HG03108 (cell line): ENCODE data around the gene STX18.
"Not testable (repeated sequence)": the region's sequence is repeated elsewhere in the genome, so short reads cannot be mapped to it uniquely, and the experiment has no call there.

ENCODE experiments used
- ATAC-seq: cut with Tn5 transposase; IDR thresholded peaks from one replicate; pipeline ENCODE4 v1.9.1; 2021; ENCODE audit warnings: moderate library complexity; ENCODE audit not compliant: unreplicated experiment

STX18 gene

DNA sequence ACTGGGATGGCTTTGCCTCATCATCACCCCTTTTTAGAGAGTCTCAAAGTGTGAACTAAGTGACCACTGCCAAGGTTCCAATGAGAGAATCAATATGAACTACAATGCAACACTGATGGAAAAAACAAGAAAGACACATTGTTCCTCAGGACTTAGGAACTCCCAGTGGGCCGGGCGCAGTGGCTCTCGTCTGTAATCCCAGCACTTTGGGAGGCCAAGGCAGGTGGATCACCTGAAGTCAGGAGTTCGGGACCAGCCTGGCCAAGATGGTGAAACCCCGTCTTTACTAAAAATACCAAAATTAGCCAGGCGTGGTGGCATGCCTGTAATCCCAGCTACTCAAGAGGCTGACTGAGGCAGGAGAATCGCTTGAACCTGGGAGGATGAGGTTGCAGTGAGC lies 119.7 kb downstream of the STX18 start:
- not testable (repeated sequence) for ATAC-seq

DNA sequence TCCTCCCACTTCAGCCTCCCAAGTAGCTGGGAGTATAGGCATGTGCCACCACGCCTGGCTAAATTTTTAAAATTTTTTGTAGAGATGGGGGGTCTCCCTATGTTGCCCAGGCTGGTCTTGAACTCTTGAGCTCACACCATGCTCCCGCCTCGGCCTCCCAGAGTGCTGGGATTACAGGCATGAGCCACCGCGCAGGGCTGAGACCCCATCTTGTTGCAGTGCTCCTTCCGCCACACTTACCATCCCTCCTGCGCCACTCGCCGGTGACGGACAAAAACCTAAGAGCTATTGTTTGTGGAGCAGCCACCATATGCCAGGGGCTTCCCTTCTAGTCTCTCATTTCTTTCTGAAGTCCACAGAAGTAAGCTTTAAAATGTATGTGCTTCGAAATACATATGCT lies 120.5 kb downstream of the STX18 start:
- ATAC-seq = no peak

DNA sequence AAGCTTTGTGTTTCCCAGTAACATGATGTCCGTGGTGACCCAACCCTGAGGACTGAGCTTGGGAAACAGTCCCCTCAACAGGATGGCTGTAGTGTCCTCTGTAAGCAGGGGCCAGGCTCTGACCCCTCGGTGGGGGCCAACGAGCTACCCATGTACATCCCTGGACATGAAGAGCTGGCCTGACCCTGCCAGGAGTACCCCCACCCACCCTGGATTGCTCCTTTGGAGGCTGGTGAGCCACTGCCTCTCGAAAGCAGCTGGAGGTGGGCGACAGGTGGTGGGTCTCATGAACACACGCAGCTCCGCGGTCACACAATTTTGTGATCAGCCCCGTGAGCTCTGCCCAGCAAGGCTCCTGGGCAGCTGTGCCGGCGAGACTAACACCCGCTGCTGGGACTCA lies 121.4 kb downstream of the STX18 start:
- no peak for ATAC-seq

DNA sequence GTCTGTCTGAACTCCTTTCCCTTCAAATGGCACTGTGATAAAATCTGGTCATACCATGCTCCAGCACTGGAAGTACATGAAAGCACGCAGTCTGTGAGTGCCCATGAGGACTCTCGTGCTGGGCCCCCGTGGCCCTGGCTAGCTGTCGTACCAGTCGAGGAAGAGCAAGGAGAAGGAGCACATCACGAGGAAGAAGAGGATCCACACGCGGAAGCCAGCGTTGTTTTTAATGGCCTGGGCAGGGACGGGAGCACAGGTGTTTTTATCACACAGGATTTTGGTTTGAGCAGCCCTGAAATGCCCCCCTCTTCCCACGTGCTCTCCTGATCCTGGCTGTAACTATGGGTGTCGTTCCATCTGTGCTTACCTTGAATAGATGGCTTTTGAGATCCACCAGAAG lies 122.0 kb downstream of the STX18 start:
- ATAC-seq = no peak

DNA sequence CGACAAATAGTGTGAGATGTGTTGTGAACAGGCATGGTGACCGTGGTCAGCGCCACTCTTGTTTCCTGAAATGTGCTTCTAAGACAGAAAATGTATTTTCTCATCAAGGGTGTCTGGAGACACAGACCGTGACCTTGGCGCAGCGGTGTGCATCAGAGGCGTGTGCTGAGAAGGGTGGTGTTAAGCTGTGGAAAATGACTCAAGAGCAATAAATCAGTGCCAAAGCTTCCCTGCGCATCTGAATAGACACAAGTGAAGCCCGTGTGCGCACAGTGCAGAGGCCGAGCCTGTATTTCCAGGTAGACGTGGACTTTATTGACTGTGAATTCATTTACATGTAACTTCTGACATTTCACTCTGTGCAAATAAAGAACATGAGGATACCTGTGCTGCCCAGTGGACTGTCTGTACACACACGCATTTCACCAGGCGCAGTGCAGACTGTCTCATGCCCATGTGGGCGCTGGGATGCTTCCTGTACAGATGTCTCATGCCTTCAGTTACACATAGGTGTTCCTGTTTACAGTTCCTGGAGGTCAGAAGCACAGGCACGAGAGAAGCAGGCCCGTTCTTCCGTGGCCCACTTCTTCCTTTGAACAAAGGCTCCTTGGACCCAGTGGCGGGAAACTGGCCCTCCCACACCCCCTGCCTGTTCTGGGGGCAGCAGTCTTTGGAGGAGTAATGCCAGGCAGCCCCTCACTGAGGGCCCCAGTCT lies 123.0 kb downstream of the STX18 start:
- ATAC-seq = no peak

DNA sequence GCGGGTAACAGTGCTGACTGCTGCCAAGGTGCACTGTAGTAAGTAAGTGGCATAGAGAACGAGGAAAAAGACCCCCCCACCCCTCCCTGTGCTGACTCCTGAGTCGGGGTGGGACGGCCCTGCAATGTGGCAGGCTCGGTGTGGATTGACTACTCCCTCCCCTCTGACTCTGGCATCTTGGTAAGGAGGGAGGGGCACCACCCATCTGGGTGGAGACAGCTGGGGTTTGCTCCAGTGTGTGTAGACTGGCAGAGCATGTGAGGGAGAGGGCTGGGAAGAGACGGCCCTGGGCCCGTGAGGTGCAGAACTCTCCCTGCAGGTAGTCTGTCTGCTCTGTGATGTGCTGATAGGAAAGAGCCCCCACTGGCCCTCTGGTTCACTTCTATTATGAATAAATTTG lies 124.0 kb downstream of the STX18 start:
- ATAC-seq = no peak

DNA sequence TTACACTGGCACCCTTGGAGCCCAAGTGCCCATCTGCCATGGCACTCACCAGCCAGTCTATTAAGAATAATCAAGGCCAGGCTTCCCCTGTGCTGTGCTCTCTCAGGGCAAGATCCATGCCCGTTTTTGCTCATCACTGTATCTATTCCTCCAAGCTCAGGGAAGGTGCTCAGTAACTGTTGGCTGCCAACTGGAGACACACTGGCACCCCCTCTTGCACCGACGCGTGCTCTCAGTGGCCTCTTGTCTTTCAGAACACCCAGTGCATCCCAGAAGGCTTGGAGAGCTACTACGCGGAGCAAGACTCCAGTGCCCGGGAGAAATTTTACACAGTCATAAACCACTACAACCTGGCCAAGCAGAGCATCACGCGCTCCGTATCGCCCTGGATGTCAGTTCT lies 124.9 kb downstream of the STX18 start:
- ATAC-seq = no peak

DNA sequence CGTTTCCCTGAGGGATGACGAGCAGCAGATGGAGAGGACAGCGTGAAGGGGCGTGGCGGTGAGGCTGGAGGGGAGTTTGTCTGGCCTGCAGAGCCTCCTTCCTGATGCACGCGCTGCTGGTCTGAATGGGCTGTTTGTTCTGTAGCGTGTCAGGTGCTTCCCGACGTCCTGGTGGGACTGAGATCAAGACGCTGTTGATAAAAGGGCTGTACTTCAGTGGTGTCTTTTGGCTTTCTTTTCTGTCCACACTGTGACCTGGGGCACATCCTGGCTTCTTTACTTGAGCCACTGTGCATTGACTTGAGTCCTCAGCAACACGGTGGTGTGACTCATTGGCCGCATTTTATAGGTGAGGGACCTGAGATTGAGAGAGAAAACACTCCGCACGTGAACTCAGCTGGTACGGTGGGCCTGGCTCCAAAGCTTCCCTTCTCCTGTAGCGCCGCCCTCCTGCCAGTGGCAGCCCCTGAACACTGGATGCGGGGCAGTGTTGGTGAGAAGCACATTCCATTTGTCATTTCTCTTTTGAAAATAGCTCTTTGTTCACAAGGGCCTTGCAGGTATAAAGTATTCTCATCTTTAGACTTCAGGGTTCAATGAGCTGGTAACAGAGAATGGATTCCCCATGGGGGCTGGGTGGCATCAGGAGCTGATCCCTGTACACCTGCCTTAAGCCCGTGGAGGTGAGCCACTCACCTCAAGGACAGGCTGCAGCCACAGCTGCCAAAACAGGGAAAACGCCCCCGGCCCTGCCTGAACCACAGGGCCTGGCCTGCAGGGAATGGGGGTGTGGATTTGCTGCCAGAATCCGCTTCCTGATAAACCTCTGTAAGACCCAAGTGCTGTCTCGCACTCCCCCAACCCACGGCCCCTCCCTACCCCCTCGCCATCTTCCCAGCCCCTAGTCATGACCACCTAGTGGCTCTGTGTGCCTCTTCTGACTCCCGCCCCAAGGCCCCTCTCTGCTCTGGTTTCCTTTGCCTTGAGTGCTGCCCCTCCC lies 125.7 kb downstream of the STX18 start:
- no peak for ATAC-seq

DNA sequence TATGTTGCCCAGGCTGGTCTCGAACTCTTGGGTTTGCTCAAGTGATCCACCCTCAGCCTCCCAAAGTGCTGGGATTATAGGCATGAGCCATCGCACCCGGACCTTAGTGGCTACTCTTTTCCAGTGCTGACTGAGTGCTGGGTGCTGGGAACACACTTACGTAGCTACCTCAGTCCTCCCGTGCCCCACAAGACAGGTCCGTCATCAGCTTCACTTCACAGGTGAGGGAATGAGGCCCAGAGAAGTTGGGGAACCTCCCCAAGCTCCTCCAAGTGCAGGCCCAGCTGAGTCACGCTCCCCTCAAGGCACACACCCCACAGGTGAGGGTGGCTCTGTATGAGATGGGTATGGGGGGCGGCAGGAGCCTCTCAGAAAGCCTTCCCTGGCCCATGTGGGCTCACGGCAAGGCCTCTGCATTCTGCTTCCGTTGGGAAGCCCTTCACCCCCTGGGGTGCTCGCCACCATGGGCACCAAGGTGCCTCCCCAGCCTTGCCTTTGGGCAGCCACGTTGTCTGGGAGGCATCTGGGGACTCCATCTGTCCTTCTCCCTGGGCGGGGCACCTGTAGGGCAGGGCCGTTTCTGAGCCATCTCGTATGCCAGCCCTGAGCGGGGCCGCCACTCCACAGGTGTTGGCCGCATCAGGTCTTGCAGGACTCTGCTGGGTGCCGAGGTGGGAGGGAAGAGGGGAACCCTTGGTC lies 126.6 kb downstream of the STX18 start:
- ATAC-seq = no peak

DNA sequence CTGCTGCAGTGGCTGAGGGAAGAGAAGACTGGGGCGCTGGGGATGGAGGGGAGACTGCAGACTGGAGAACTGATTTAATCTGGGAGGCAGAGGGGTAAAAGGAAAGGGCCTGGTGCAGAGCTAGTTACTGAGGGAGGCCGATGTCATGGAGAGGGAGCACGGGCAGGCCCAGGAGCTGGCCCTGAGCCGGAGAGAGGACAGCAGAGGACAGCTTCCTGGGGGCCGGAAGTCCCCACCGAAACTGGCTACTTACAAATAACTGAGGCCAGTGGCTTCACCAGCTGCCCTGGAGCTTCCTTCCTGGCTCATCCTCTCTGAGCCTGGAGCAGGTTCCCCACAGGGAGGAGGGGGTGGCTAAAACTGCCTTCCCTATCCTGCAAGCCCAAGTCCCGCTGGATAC lies 128.0 kb downstream of the STX18 start:
- no peak for ATAC-seq

DNA sequence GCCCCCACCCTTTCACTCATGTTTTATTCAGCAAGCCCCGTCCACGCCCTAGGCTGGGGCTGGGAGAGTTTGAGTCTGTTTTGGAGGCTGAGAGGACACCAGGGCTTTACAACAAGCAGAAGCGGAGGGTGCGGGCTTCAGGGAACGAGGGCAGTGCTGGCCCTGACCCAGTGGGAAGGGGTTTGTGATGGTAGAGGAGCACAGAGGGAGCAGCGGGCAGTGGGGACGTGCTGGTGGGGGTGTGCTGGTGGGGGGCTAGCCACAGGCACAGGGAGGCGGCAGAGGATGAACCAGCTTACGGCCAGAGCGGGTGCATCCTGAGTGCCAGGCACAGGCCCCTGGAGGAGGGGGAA lies 128.5 kb downstream of the STX18 start:
- no peak for ATAC-seq

DNA sequence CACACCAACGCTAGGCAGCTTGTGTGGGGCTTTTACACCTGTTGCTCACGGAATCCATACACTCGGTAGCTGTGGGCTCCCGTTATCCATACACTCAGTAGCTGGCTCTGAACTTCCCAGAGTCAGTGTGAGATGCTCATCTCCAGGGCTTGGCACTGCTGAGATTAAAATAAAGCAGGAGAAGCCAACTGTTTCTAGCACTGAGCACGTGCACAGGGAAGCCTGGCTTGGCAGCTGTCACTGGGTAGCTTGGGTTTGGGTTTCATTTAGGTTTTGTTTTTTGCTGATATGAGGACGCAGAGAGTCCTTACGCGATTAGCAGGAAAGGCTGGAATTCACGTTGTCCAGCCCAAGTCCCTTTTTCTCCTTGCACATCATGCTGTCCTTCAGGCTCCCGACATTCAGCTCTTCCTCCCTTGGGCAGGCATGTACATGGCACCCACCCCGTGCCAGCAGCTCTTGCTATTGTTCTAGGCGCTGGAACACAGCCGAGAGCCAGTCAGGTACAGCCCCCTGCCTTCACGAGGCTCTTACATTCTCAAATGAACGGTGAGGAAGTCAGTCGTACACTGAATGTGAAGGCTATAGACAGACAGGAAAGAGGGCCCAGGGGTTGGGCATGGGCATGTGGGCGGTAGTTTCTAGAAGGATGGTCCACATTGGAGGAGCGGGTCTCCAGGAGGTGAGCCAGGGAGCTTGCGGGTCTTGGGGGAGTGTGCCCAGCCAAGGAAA lies 129.0 kb downstream of the STX18 start:
- ATAC-seq = no peak

DNA sequence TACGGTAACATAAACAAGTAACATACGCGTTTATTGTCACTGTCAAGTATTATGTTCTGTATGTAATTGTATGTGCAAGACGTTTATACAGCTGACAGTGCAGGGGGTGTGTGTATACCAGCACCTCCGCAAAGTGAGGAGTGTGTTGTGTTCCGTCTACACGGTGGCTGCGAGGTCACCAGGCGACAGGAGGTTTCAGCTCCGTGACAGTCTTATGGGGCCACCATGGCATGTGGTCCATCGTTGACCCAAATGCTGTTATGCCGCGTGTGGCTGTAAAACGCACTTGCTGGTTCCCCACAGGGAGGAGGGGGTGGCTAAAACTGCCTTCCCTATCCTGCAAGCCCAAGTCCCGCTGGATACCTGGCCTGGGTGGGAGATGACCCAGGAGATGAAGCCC lies 129.9 kb downstream of the STX18 start:
- ATAC-seq = no peak

DNA sequence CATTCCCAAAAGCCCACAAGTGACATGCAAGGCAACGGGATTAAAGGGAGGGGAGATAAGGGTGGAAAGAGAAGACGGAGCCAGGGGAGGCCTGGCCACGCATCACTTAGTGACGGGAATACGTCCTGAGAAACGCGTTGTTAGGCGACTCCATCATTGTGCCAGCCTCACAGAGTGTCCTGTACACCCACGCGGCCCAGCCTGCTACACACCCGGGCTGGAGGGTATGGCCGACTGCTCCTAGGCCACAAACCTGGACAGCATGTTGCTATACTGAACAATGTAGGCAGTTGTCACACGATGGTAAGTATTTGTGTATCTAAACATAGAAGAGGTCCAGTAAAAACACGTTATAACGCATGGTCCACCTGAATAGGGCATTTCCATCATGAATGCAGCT lies 131.6 kb downstream of the STX18 start:
- ATAC-seq = no peak

DNA sequence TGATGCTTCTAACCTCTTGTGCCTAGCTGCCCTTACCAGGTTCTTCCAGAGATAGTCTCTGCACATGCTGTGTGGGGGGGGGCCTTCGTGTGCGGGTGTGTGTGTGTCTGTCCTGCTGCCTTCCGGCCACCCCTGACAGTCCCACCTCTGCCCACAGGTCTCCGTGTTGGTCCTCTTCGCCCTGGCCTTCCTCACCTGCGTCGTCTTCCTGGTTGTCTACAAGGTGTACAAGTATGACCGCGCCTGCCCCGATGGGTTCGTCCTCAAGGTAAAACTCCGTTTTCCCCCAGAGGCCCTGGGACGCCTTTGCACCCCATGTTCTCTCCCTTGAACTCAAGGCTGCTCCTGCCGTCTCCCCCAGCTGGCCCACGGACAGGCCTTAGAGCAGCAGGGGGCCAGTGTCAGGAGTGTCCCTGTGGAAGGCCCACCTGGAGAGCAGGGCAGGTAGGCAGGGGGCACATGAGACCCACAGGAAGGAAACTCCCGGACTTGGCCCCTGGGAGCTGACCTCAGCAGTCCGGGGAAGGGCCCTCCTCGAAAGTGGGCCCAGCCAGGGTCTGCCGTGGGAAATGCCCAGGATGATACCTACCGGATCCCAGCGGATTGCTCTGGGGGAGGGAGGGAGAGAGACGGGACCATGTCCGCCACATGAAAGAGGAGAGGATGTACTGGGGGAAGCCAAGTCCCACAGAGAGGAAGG lies 132.3 kb downstream of the STX18 start:
- no peak for ATAC-seq

DNA sequence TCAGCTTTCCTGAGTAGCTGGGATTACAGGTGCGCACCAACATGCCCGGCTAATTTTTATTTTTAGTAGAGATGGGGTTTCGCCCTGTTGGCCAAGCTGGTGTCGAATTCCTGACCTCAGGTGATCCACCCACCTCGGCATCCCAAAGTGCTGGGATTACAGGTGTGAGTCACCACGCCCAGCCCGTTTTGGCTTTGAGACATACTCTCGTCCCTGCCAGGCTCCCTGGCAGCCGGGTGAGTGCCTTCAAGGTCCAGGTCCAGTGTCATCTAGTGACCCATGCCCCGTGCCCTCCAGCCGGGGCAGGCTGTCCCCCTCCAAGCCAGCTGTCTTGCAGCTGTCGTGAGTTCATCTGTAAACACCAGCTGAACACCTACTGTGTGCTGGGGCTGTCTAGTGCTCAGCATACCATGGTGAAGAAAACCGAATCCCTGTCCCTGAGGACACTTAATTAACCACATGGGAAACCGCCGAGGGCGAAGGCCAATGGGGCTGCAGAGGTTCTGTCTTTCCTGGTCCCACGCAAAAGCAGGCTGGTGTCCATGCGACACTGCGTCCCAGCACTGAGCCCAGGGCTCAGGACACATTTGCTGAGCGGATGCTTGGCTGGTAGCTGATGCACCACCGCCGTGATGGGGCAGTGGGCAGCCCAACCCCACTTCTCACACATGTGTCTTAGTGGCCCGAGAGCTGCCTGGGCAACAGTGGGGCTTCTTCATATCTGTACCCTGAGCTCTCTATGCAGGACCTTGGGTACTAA lies 133.1 kb downstream of the STX18 start:
- ATAC-seq = no peak

DNA sequence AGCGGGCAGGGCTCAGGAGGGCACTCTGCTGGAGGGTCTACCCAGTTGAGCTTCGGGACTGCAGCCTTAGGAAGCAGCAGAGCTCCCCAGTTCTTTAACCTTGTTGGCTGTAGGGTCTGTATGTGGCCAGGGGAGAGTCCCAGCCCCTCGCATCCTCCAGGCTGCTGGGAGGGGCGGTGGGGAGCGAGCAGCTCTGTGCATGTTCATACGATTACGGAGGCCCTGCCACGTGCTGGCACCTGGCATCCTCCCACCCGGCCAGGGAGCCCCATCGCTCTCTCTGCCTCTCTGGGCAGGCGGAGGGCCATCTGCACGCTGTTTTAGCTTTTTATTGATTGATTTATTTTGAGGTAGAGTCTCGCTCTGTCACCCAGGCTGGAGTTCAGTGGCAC lies 133.7 kb downstream of the STX18 start:
- ATAC-seq = no peak

DNA sequence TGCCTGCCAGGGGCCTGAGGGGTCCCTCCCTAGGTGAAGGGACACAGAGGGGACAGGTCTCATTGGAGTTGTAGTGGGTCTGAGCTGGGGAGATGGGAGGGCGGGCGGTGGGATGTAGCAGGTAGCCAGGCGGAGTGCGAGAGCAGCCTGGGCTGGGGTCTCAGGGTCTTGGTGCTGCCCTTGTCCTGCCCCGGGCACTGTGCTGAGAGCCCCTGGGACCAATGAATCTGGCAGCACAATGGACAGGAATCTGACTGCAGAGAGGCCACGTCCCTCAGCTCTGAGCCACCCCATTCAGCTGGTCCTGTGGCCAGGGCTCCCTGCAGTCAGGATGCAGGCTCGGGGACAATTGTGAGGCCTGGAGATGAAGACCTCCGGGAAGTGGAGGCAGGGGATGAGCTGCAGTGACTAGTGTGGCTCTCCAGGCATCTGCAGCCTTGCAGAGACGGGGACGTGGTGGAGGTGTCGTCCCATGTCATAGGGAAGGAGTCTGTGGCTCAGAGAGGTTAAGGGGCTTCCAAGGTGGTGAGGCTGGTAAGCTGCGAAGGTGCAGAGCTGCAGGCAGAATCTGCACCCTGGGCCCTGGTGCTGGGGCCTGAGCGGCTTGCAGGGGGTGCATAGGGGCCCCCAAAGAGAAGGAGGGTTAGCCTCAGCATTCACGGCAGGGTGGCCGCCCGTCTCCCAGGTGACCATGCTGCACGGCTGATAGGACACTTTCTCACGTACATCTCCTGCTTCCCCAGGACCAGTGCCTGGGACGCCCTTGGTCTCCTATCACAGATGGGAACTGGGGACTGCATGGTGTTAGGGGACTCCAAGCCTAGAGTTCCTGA lies 134.3 kb downstream of the STX18 start:
- ATAC-seq = no peak
